K562 (cell line): Measurements from ENCODE around the gene TMEM179. TPM values are rescaled to one million over a fixed set of nuclear protein-coding genes. Genes with fewer than 3 reads are reported as not detected.

Experiments used
- ATAC-seq: fragments of 200-7000 bp; cut with Tn5 transposase; 3 replicates; pipeline ENCODE4 v1.9.1; 2020; ENCODE audit warnings: moderate library complexity
- BruUV-seq: library from RNA; stranded (reverse); fragments of 400-500 nt; replicated peaks from 2 replicates; lab custom pipeline; 2021; lab: Mats Ljungman, UMichigan
- CTCF ChIA-PET: fragments of 300-600 bp; formaldehyde crosslinking; extraction: SDS; loops from one replicate; lab custom pipeline; 2021; ENCODE audit warnings: low intra/inter-chr PET ratio; lab: Yijun Ruan, JAX
- POLR2A ChIA-PET: fragments of 300-600, 350-650 bp; sonication (Branson Sonifier 250); formaldehyde crosslinking; extraction: SDS; loops from one replicate; lab custom pipeline; 2021; ENCODE audit warnings: antibody characterized with exemption, inconsistent platforms; lab: Yijun Ruan, JAX
- DNase-seq, 4 experiments: peaks; one replicate each; pipeline versions ENCODE4 v3.0.0 to v3.0.0-alpha.2; 2011 to 2018; ENCODE audit warnings: low spot score in 3 of 4, mixed read lengths in 3 of 4; ENCODE audit errors: extremely low read depth in 1 of 4
- FAIRE-seq: peaks from 2 replicates; lab custom pipeline; 2011; peaks lifted over from hg19 to GRCh38; lab: Jason Lieb, UNC
- H2AFZ ChIP-seq: 2 replicates; pipeline ENCODE4 v1.6.0; 2011; ENCODE audit warnings: low read depth, low read length, control low read depth, inconsistent platforms
- H3K27ac ChIP-seq: fragments of 200-600 bp; 3 replicates; pipeline ENCODE4 v1.8.0; 2011; ENCODE audit warnings: low read depth, mild to moderate bottlenecking, control low read depth, inconsistent platforms, low read length, moderate library complexity, mixed read lengths; ENCODE audit errors: extremely low read depth
- H3K27me3 ChIP-seq, 2 experiments: fragments of 300-600 bp in 1 of 2; 2 replicates in 1 of 2; 3 replicates in 1 of 2; pipeline versions ENCODE4 v1.6.0 to v1.8.0; 2011; ENCODE audit warnings: inconsistent platforms in 2 of 2, low read length in 2 of 2, mild to moderate bottlenecking in 1 of 2, mixed read lengths in 1 of 2, moderate library complexity in 1 of 2; ENCODE audit not compliant: control insufficient read depth in 2 of 2, insufficient read depth in 2 of 2
- H3K36me3 ChIP-seq: fragments of 300-600 bp; 3 replicates; pipeline ENCODE4 v1.8.0; 2011; ENCODE audit warnings: mild to moderate bottlenecking, low read length, inconsistent platforms; ENCODE audit not compliant: control insufficient read depth, insufficient read depth
- H3K4me1 ChIP-seq, 2 experiments: fragments of 200-600 bp in 1 of 2; replicated peaks in 1 of 2; 2 replicates in 1 of 2; 3 replicates in 1 of 2; pipeline versions ENCODE4 v1.5.1 to v1.8.0; 2011; ENCODE audit warnings: inconsistent platforms in 2 of 2, low read length in 2 of 2, mild to moderate bottlenecking in 1 of 2, mixed read lengths in 1 of 2, moderate library complexity in 1 of 2; ENCODE audit not compliant: control insufficient read depth in 2 of 2, insufficient read depth in 2 of 2
- H3K4me2 ChIP-seq: 2 replicates; pipeline ENCODE4 v1.6.1; 2011; ENCODE audit warnings: low read length, control low read depth, inconsistent platforms, mixed read lengths; ENCODE audit not compliant: insufficient read depth
- H3K4me3 ChIP-seq: fragments of 200-600 bp; sonication (generic), shearing (Covaris generic); 2 replicates; pipeline ENCODE4 v1.5.1; 2016; ENCODE audit warnings: control low read depth, inconsistent platforms
- H3K79me2 ChIP-seq: fragments of 200-600 bp; 3 replicates; pipeline ENCODE4 v1.8.0; 2011; ENCODE audit warnings: low read length, inconsistent platforms; ENCODE audit not compliant: control insufficient read depth, insufficient read depth
- H3K9ac ChIP-seq, 2 experiments: 2 replicates each; pipeline versions ENCODE4 v1.6.0 to v1.6.1; 2011; ENCODE audit warnings: low read depth in 2 of 2, low read length in 2 of 2, control low read depth in 1 of 2, inconsistent platforms in 1 of 2, mild to moderate bottlenecking in 1 of 2, mixed read lengths in 1 of 2; ENCODE audit not compliant: insufficient read depth in 1 of 2
- H3K9me1 ChIP-seq: one replicate; pipeline ENCODE4 v1.6.0; 2011; ENCODE audit warnings: inconsistent platforms, mild to moderate bottlenecking, low read length, moderate library complexity; ENCODE audit not compliant: control insufficient read depth, insufficient read depth
- H3K9me3 ChIP-seq: replicated peaks from 2 replicates; pipeline ENCODE4 v1.5.1; 2011; ENCODE audit warnings: low read depth, low read length, inconsistent platforms; ENCODE audit not compliant: control insufficient read depth, insufficient read depth
- H4K20me1 ChIP-seq: replicated peaks from 2 replicates; pipeline ENCODE4 v1.6.1; 2011; ENCODE audit warnings: low read length, inconsistent platforms, mixed read lengths; ENCODE audit not compliant: control insufficient read depth, insufficient read depth
- ARNT ChIP-seq, 2 experiments: fragments of 450-650 bp; IDR thresholded peaks; 2 replicates each; pipeline ENCODE4 v1.6.1; 2016; ENCODE audit warnings: mild to moderate bottlenecking in 1 of 2
- CC2D1A ChIP-seq: fragments of 450-650 bp; IDR thresholded peaks from 2 replicates; pipeline ENCODE4 v1.6.1; 2017; ENCODE audit warnings: mild to moderate bottlenecking
- E2F6 ChIP-seq, 2 experiments: IDR thresholded peaks; 2 replicates each; pipeline ENCODE4 v1.6.1; 2011; ENCODE audit warnings: borderline replicate concordance in 1 of 2, control low read depth in 1 of 2, low read depth in 1 of 2, low read length in 1 of 2, mild to moderate bottlenecking in 1 of 2, mixed read lengths in 1 of 2, moderate library complexity in 1 of 2; ENCODE audit not compliant: insufficient read depth in 1 of 2, insufficient read length in 1 of 2, poor library complexity in 1 of 2, severe bottlenecking in 1 of 2; ENCODE audit errors: extremely low read depth in 1 of 2
- E4F1 ChIP-seq: fragments of 250-450 bp; sonication (Bioruptor Pico); IDR thresholded peaks from 2 replicates; pipeline ENCODE4 v1.5.0; 2021; ENCODE audit warnings: mild to moderate bottlenecking, borderline replicate concordance
- HNRNPK ChIP-seq: fragments of 200-400 bp; formaldehyde crosslinking; IDR thresholded peaks from one replicate; pipeline ENCODE4 v1.6.1; 2018; ENCODE audit warnings: mild to moderate bottlenecking, low read depth, low read length; ENCODE audit not compliant: poor library complexity, severe bottlenecking
- MYC ChIP-seq, 2 experiments: fragments of 250-450 bp in 1 of 2; sonication (Bioruptor Pico) in 1 of 2; IDR thresholded peaks; 2 replicates each; pipeline versions ENCODE4 v1.5.1 to v1.6.1; 2012 to 2021; ENCODE audit warnings: low read depth in 2 of 2, borderline replicate concordance in 1 of 2, improper control_type of control experiment in 1 of 2, low read length in 1 of 2, mild to moderate bottlenecking in 1 of 2, moderate library complexity in 1 of 2
- NCOA4 ChIP-seq: fragments of 450-650 bp; IDR thresholded peaks from 2 replicates; pipeline ENCODE4 v1.6.1; 2018; ENCODE audit warnings: mild to moderate bottlenecking; ENCODE audit not compliant: partially characterized antibody
- NFE2 ChIP-seq: IDR thresholded peaks from 2 replicates; pipeline ENCODE4 v1.6.1; 2014; ENCODE audit warnings: antibody characterized with exemption, low read depth
- PKNOX1 ChIP-seq: fragments of 450-650 bp; IDR thresholded peaks from 2 replicates; pipeline ENCODE4 v1.6.1; 2016
- POLR2AphosphoS2 ChIP-seq: IDR thresholded peaks from 2 replicates; pipeline ENCODE4 v1.6.1; 2012; ENCODE audit warnings: low read length, improper control_type of control experiment
- TBP ChIP-seq: optimal IDR thresholded peaks from 2 replicates; pipeline ENCODE3; 2011; ENCODE audit warnings: low read depth, low read length, improper control_type of control experiment
- ZNF740 ChIP-seq, 3 experiments: fragments of 200-800 bp in 1 of 3; sonication (Bioruptor generic) in 1 of 3; sonication (generic) in 1 of 3; formaldehyde crosslinking in 1 of 3; IDR thresholded peaks; 2 replicates each; pipeline versions ENCODE4 v1.6.1 to v1.8.0; 2016 to 2022; ENCODE audit warnings: mild to moderate bottlenecking in 2 of 3, missing compliant biosample characterization in 2 of 3, missing genetic modification characterization in 2 of 3, missing genetic modification reagents in 1 of 3
- ZZZ3 ChIP-seq: fragments of 450-650 bp; IDR thresholded peaks from 2 replicates; pipeline ENCODE4 v1.6.1; 2016; ENCODE audit warnings: antibody characterized with exemption, mild to moderate bottlenecking, moderate library complexity
- WGBS: fragments of 100-300 bp; shearing (Covaris generic); methylation state at CpG from one replicate; pipeline ENCODE4 v1.1.6; 2016; ENCODE audit warnings: low coverage, mixed read lengths; ENCODE audit not compliant: insufficient coverage; ENCODE audit errors: missing lambda C conversion rate; 5-methylcytosine and 5-hydroxymethylcytosine counted together
- in situ Hi-C: fragments of 300-500 bp; cut with MboI; formaldehyde crosslinking; loops from 4 replicates; pipeline ENCODE4 v1.15.0; 2018; ENCODE audit warnings: inconsistent platforms, mixed read lengths
- intact Hi-C: fragments of 100-400 bp; cut with micrococcal nuclease; formaldehyde crosslinking; loops from 2 replicates; pipeline ENCODE4 v1.14.2; 2022
- polyA plus RNA-seq, 8 experiments: library from polyadenylated mRNA; depleted of rRNA in 4 of 8; stranded (reverse) in 5 of 8; unstranded in 3 of 8; fragments of >200 nt; fragmentation: Nextera tagmentation in 2 of 8; fragmentation: Illumina TruSeq in 1 of 8; extraction: Ambion mirVana in 2 of 8; extraction: Trizol in 1 of 8; gene quantifications; 2 replicates each; pipeline versions ENCODE4 v1.2.1 to v1.2.3, GENCODE V29; 2011 to 2014; ENCODE audit warnings: inconsistent platforms in 1 of 8, missing spikeins in 1 of 8
- total RNA-seq, 7 experiments: library from RNA; depleted of rRNA in 6 of 7; stranded (reverse); fragments of >200 nt in 6 of 7; fragmentation: Illumina TruSeq in 2 of 7; extraction: Trizol in 2 of 7; gene quantifications; 2 replicates each; pipeline versions ENCODE4 v1.2.1 to v1.2.3, GENCODE V29; 2011 to 2021; ENCODE audit warnings: low replicate concordance in 1 of 7

Gene TMEM179
- total and polyA plus RNA-seq, 9 of the 15 experiments (the other 6 are each of a cell fraction or from before 2014, with no cell fraction given), result not detected

GRCh38 chr14:104551851-104552737 lies 52.5 kb downstream of the TMEM179 start:
- H3K4me3 ChIP-seq, result no peak overlapping the region
- H3K36me3 ChIP-seq, result no peaks in the 10 kb centered on the region
- H3K4me2 ChIP-seq, result no peak overlapping the region
- peaks cover 0 to 32% of the 10 kb centered on the region in 2 experiments; a peak in 2 of 5 replicates for H3K27me3 ChIP-seq
- no peak for ATAC-seq
- H3K79me2 ChIP-seq, result no peaks in the 10 kb centered on the region
- H3K9ac ChIP-seq, result no peak overlapping the region
- FAIRE-seq, result no peak
- H3K9me3 ChIP-seq, result no peaks in the 10 kb centered on the region
- no peak overlapping the region for H2AFZ ChIP-seq
- intact Hi-C loops (no loop called here), in situ Hi-C loops (no loop called here)
- POLR2A ChIA-PET, result no interaction called here
- no TSS peak for BruUV-seq
- H3K4me1 ChIP-seq, result no peaks in the 10 kb centered on the region
- H3K27ac ChIP-seq, result no peak overlapping the region
- CTCF ChIA-PET, result no interaction called here
- WGBS, result under 1% methylated on average over 10 of the region's 33 CpGs
- no peaks in the 10 kb centered on the region; the same call in 1 of the 2 replicates for H4K20me1 ChIP-seq
- DNase-seq, result no peak
- no peaks in the 10 kb centered on the region for H3K9me1 ChIP-seq
- no peak for TF ChIP-seq TBP
- no peak for TF ChIP-seq CC2D1A
- no peak for TF ChIP-seq ZNF740 (CRISPR knock-in tag; IDR thresholded peaks at IDR 0.05)
- TF ChIP-seq ZNF740 (tag; IDR thresholded peaks at IDR 0.05), result no peak
- TF ChIP-seq PKNOX1, result no peak
- no peak for TF ChIP-seq POLR2AphosphoS2
- TF ChIP-seq HNRNPK, result no peak
- no peak for TF ChIP-seq E4F1 (CRISPR knock-in tag)
- no peak for TF ChIP-seq ARNT (IDR thresholded peaks at IDR 0.05)
- no peak for TF ChIP-seq E2F6 (IDR thresholded peaks at IDR 0.05; ENCODE audit: borderline replicate concordance in 1 of 2, extremely low read depth in 1 of 2, insufficient read depth in 1 of 2, insufficient read length in 1 of 2, low read depth in 1 of 2, low read length in 1 of 2, poor library complexity in 1 of 2, severe bottlenecking in 1 of 2)
- no peak for TF ChIP-seq MYC (IDR thresholded peaks at IDR 0.05; ENCODE audit: low read depth, low read length)
- no peak for TF ChIP-seq MYC (CRISPR knock-in tag; IDR thresholded peaks at IDR 0.05; ENCODE audit: borderline replicate concordance, low read depth)
- no peak for TF ChIP-seq ZZZ3
- TF ChIP-seq NFE2, result no peak
- TF ChIP-seq NCOA4, result no peak
